ENCODE data around the gene GBA2.
A peak's percentile ranks its signal among the peaks of the same experiment; 100 is the strongest.

Gene GBA2

GRCh38 chr9:35756275-35757225 lies 7.5 kb upstream of the GBA2 start:
- Histone ChIP-seq H3K27me3 (ENCODE audit: control insufficient read depth in 1 of 2, insufficient read depth in 2 of 2, low read length in 2 of 2) (no peaks in the 10 kb centered on the region), H3K9me3 (ENCODE audit: control insufficient read depth in 1 of 2, low read length in 2 of 2) (no peaks in the 10 kb centered on the region), H3K27ac (ENCODE audit: low read depth, low read length) (peak overlapping the region; percentile 81), H3K9ac (ENCODE audit: low read depth in 1 of 2, low read length in 2 of 2) (peak overlapping the region; percentile 61 to 84), H3K36me3 (ENCODE audit: control insufficient read depth in 1 of 2, insufficient read depth in 2 of 2, low read length in 2 of 2) (peaks cover 26 to 29% of the 10 kb centered on the region in 2 donors), H3K4me3 (ENCODE audit: low read depth in 1 of 2, low read length in 2 of 2) (peak overlapping the region; percentile 86 to 89), H3K4me1 (ENCODE audit: control insufficient read depth in 1 of 2, insufficient read depth in 2 of 2, low read length in 2 of 2) (peaks cover 18 to 19% of the 10 kb centered on the region in 2 donors)

DNA sequence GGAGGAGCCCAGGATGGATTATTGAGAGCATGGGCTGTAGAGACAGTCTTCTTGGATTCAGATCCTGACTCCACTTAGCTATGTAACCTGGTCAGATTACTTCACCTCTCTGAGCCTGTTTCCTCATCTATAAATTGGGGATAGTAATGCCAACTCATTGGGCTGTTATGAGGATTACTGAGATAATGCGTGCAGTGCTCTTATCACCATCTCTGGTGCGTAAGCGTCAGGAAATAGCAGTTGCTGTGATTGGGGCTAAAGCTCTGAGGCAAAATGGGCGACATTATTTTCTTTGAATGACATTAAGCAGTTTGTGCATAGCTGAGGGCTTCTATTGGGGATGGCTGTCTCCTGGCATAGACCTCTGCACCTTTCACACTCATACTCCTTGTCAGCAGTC lies 6.0 kb upstream of the GBA2 start:
- H3K36me3 ChIP-seq (ENCODE audit: control insufficient read depth in 1 of 2, insufficient read depth in 2 of 2, low read length in 2 of 2), result peaks cover 36 to 39% of the 10 kb centered on the region in 2 donors
- H3K4me1 ChIP-seq (ENCODE audit: control insufficient read depth in 1 of 2, insufficient read depth in 2 of 2, low read length in 2 of 2), result peaks cover 16 to 25% of the 10 kb centered on the region in 2 donors
- no peak overlapping the region for H3K9ac ChIP-seq (ENCODE audit: low read depth in 1 of 2, low read length in 2 of 2)
- H3K9me3 ChIP-seq (ENCODE audit: control insufficient read depth in 1 of 2, low read length in 2 of 2), result no peaks in the 10 kb centered on the region
- H3K27ac ChIP-seq (ENCODE audit: low read depth, low read length), result no peak overlapping the region
- H3K27me3 ChIP-seq (ENCODE audit: control insufficient read depth in 1 of 2, insufficient read depth in 2 of 2, low read length in 2 of 2), result no peaks in the 10 kb centered on the region
- H3K4me3 ChIP-seq (ENCODE audit: low read depth in 1 of 2, low read length in 2 of 2), result no peak overlapping the region

GRCh38 chr9:35754264-35754663 lies 5.2 kb upstream of the GBA2 start, which contains the start of gene MSMP:
MSMP (minus strand) TSS chr9:35754276; CDS start chr9:35754129, 147 bp downstream.
- no peak within 1 kb of the TSS for H3K27ac ChIP-seq (ENCODE audit: low read depth, low read length)
- H3K9me3 ChIP-seq (ENCODE audit: control insufficient read depth in 1 of 2, low read length in 2 of 2), result no peaks in the 10 kb centered on the region
- peaks cover 36 to 39% of the 10 kb centered on the region in 2 donors for H3K36me3 ChIP-seq (ENCODE audit: control insufficient read depth in 1 of 2, insufficient read depth in 2 of 2, low read length in 2 of 2)
- H3K27me3 ChIP-seq (ENCODE audit: control insufficient read depth in 1 of 2, insufficient read depth in 2 of 2, low read length in 2 of 2), result no peaks in the 10 kb centered on the region
- H3K9ac ChIP-seq (ENCODE audit: low read depth in 1 of 2, low read length in 2 of 2), result no peak within 1 kb of the TSS
- peaks cover 20 to 30% of the 10 kb centered on the region in 2 donors for H3K4me1 ChIP-seq (ENCODE audit: control insufficient read depth in 1 of 2, insufficient read depth in 2 of 2, low read length in 2 of 2)
- no peak within 1 kb of the TSS for H3K4me3 ChIP-seq (ENCODE audit: low read depth in 1 of 2, low read length in 2 of 2)

DNA sequence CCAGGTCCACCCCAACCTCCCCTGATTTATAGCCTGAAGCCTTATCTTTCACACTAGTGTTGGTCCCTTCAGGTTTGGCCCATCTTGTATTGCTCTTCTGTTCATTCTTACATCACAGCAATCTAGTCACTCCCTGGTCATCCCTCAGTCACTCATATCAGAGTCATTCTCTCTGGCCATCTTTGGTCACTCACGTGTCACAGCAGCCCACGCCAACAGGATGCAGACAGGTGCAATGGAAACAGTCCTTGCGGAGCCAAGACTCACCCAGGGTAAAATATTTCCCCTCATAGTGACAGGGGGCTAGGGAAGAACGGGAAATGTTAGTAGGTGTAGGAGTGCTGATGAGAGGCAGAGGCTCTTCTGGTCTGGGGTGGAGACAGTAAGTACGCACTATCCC lies 4.4 kb upstream of the GBA2 start:
- H3K4me1 ChIP-seq (ENCODE audit: control insufficient read depth in 1 of 2, insufficient read depth in 2 of 2, low read length in 2 of 2), result peaks cover 14 to 27% of the 10 kb centered on the region in 2 donors
- no peak overlapping the region for H3K27ac ChIP-seq (ENCODE audit: low read depth, low read length)
- peaks cover 36 to 39% of the 10 kb centered on the region in 2 donors for H3K36me3 ChIP-seq (ENCODE audit: control insufficient read depth in 1 of 2, insufficient read depth in 2 of 2, low read length in 2 of 2)
- no peak overlapping the region for H3K4me3 ChIP-seq (ENCODE audit: low read depth in 1 of 2, low read length in 2 of 2)
- no peak overlapping the region for H3K9ac ChIP-seq (ENCODE audit: low read depth in 1 of 2, low read length in 2 of 2)
- no peaks in the 10 kb centered on the region for H3K27me3 ChIP-seq (ENCODE audit: control insufficient read depth in 1 of 2, insufficient read depth in 2 of 2, low read length in 2 of 2)
- no peaks in the 10 kb centered on the region for H3K9me3 ChIP-seq (ENCODE audit: control insufficient read depth in 1 of 2, low read length in 2 of 2)

DNA sequence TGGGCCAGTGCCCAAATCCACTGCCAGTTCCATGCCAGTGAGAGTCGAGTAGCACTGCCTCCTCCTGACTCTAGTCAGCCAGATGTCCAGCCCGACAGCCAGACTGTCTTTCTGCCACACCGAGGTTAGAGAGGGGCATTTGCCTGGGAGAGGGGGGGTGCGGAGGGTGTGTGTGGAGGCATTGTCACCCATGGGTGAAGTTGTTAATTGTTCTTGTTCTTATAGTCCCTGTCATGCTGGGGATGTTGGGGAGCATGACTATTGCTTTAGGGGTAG lies 1.2 kb upstream of the GBA2 start:
- no peak overlapping the region for H3K27ac ChIP-seq (ENCODE audit: low read depth, low read length)
- peak overlapping the region; percentile 81 to 99 for H3K4me3 ChIP-seq (ENCODE audit: low read depth in 1 of 2, low read length in 2 of 2)
- H3K9me3 ChIP-seq (ENCODE audit: control insufficient read depth in 1 of 2, low read length in 2 of 2), result no peaks in the 10 kb centered on the region
- H3K9ac ChIP-seq (ENCODE audit: low read depth in 1 of 2, low read length in 2 of 2), result peak overlapping the region; percentile 95 to 96
- no peaks in the 10 kb centered on the region for H3K27me3 ChIP-seq (ENCODE audit: control insufficient read depth in 1 of 2, insufficient read depth in 2 of 2, low read length in 2 of 2)
- H3K36me3 ChIP-seq (ENCODE audit: control insufficient read depth in 1 of 2, insufficient read depth in 2 of 2, low read length in 2 of 2), result peaks cover 36 to 39% of the 10 kb centered on the region in 2 donors
- peaks cover 32 to 37% of the 10 kb centered on the region in 2 donors for H3K4me1 ChIP-seq (ENCODE audit: control insufficient read depth in 1 of 2, insufficient read depth in 2 of 2, low read length in 2 of 2)

DNA sequence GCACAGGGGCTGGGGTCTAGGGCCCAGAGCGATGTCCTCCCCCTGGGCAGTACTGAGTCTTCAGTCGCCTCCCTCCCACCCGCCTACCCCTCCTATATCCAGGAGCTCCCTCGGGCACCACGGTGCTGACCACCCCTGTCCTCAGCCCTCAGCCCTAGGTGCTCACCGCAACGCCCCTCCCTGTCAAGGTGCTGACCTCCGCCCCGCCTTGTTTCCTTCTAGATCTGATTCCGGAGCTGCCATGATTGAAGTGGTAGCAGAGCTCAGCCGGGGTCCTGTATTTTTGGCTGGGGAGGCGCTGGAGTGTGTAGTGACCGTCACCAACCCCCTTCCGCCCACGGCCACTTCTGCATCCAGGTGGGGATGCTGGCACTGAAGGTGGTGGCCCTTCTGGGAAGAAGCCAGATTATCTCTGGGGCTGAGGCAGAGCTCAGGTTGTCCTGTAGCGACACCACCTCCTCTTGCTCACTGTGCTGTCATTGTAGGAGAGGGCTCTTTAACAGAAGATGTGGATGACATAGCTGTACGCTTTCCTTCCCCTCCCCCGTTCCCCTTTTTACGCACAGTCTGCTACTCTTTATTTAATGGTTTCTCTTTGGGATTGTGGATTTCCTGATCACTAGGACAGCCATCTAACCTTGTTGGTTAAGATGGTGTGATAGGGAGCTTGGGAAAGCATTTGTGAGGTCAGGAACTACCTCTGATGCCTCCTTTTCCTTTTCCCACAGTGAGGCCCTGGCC lies 657 bp upstream of the GBA2 start:
- Histone ChIP-seq H3K4me3 (ENCODE audit: low read depth in 1 of 2, low read length in 2 of 2) (peak overlapping the region; percentile 81 to 99), H3K9ac (ENCODE audit: low read depth in 1 of 2, low read length in 2 of 2) (peak overlapping the region; percentile 95 to 96), H3K4me1 (ENCODE audit: control insufficient read depth in 1 of 2, insufficient read depth in 2 of 2, low read length in 2 of 2) (peaks cover 35 to 37% of the 10 kb centered on the region in 2 donors), H3K27me3 (ENCODE audit: control insufficient read depth in 1 of 2, insufficient read depth in 2 of 2, low read length in 2 of 2) (no peaks in the 10 kb centered on the region), H3K36me3 (ENCODE audit: control insufficient read depth in 1 of 2, insufficient read depth in 2 of 2, low read length in 2 of 2) (peaks cover 37 to 42% of the 10 kb centered on the region in 2 donors), H3K9me3 (ENCODE audit: control insufficient read depth in 1 of 2, low read length in 2 of 2) (no peaks in the 10 kb centered on the region), H3K27ac (ENCODE audit: low read depth, low read length) (peak overlapping the region; percentile 92)

GRCh38 chr9:35748242-35748857 lies 678 bp downstream of the GBA2 start:
- H3K9ac ChIP-seq (ENCODE audit: low read depth in 1 of 2, low read length in 2 of 2), result peak overlapping the region; percentile 90 to 96
- peak overlapping the region; percentile 81 to 99 for H3K4me3 ChIP-seq (ENCODE audit: low read depth in 1 of 2, low read length in 2 of 2)
- peak overlapping the region; percentile 92 for H3K27ac ChIP-seq (ENCODE audit: low read depth, low read length)
- peaks cover 40 to 43% of the 10 kb centered on the region in 2 donors for H3K36me3 ChIP-seq (ENCODE audit: control insufficient read depth in 1 of 2, insufficient read depth in 2 of 2, low read length in 2 of 2)
- H3K9me3 ChIP-seq (ENCODE audit: control insufficient read depth in 1 of 2, low read length in 2 of 2), result no peaks in the 10 kb centered on the region
- H3K4me1 ChIP-seq (ENCODE audit: control insufficient read depth in 1 of 2, insufficient read depth in 2 of 2, low read length in 2 of 2), result peaks cover 37 to 44% of the 10 kb centered on the region in 2 donors
- H3K27me3 ChIP-seq (ENCODE audit: control insufficient read depth in 1 of 2, insufficient read depth in 2 of 2, low read length in 2 of 2), result no peaks in the 10 kb centered on the region

- Histone ChIP-seq H3K9me3 (ENCODE audit: control insufficient read depth in 1 of 2, low read length in 2 of 2) (no peaks in the 10 kb centered on the region), H3K9ac (ENCODE audit: low read depth in 1 of 2, low read length in 2 of 2) (peak overlapping the region; percentile 90 to 96), H3K27me3 (ENCODE audit: control insufficient read depth in 1 of 2, insufficient read depth in 2 of 2, low read length in 2 of 2) (no peaks in the 10 kb centered on the region), H3K4me3 (ENCODE audit: low read depth in 1 of 2, low read length in 2 of 2) (peak overlapping the region; percentile 81 to 99), H3K36me3 (ENCODE audit: control insufficient read depth in 1 of 2, insufficient read depth in 2 of 2, low read length in 2 of 2) (peaks cover 36 to 44% of the 10 kb centered on the region in 2 donors), H3K27ac (ENCODE audit: low read depth, low read length) (peak overlapping the region; percentile 70), H3K4me1 (ENCODE audit: control insufficient read depth in 1 of 2, insufficient read depth in 2 of 2, low read length in 2 of 2) (peaks cover 40 to 44% of the 10 kb centered on the region in 2 donors)
These were observed 2.4 kb downstream of the GBA2 start for GRCh38 chr9:35746583-35746982.

DNA sequence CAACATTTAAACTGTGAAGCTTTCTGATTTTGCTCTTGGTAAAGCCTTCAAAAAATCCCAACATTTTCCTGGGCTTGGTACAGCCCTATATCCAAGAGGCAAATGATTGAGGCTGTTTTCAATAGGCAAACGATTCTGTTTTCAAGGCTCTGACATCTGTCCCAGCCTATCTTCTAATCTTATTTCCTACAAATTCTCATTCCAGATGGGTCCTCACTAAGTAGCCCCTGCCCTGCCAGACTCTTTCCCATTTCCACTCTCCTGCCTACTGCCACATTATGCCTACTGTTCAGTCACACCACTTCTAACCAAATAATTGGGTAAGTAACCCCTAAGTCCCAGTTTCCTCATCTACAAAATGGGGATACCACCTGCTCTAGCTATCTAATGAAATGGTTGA lies 3.5 kb downstream of the GBA2 start:
- Histone ChIP-seq H3K4me3 (ENCODE audit: low read depth in 1 of 2, low read length in 2 of 2) (peak overlapping the region; percentile 81 to 99), H3K9ac (ENCODE audit: low read depth in 1 of 2, low read length in 2 of 2) (peak overlapping the region; percentile 40), H3K27ac (ENCODE audit: low read depth, low read length) (no peak overlapping the region)

More for the DNA sequence above, 3.5 kb downstream of the GBA2 start:
- no peaks in the 10 kb centered on the region for H3K27me3 ChIP-seq (ENCODE audit: control insufficient read depth in 1 of 2, insufficient read depth in 2 of 2, low read length in 2 of 2)
- no peaks in the 10 kb centered on the region for H3K9me3 ChIP-seq (ENCODE audit: control insufficient read depth in 1 of 2, low read length in 2 of 2)
- H3K4me1 ChIP-seq (ENCODE audit: control insufficient read depth in 1 of 2, insufficient read depth in 2 of 2, low read length in 2 of 2), result peaks cover 38 to 44% of the 10 kb centered on the region in 2 donors
- H3K36me3 ChIP-seq (ENCODE audit: control insufficient read depth in 1 of 2, insufficient read depth in 2 of 2, low read length in 2 of 2), result peaks cover 34 to 42% of the 10 kb centered on the region in 2 donors
